Glutamatergic neuron (in vitro differentiated cells): ENCODE data around the gene SFXN1. TPM values are rescaled to one million over a fixed set of nuclear protein-coding genes. Genes with fewer than 3 reads are reported as not detected.

Source experiments
- DNase-seq: peaks from one replicate; pipeline ENCODE4 v3.0.0; 2022
- H3K27ac Mint-ChIP-seq: one replicate; pipeline ENCODE4 v1.8.0; 2020; ENCODE audit warnings: mild to moderate bottlenecking, mixed read lengths, inconsistent platforms; ENCODE audit not compliant: unreplicated experiment
- H3K27me3 Mint-ChIP-seq: one replicate; pipeline ENCODE4 v1.8.0; 2020; ENCODE audit warnings: mild to moderate bottlenecking, moderate library complexity, mixed read lengths, inconsistent platforms; ENCODE audit not compliant: unreplicated experiment
- H3K36me3 Mint-ChIP-seq: one replicate; pipeline ENCODE4 v1.8.0; 2020; ENCODE audit warnings: mild to moderate bottlenecking, mixed read lengths, inconsistent platforms; ENCODE audit not compliant: unreplicated experiment
- H3K4me1 Mint-ChIP-seq: one replicate; pipeline ENCODE4 v1.8.0; 2020; ENCODE audit warnings: mild to moderate bottlenecking, low read depth, mixed read lengths, inconsistent platforms; ENCODE audit not compliant: unreplicated experiment
- H3K4me3 Mint-ChIP-seq: one replicate; pipeline ENCODE4 v1.8.0; 2020; ENCODE audit warnings: mild to moderate bottlenecking, mixed read lengths, inconsistent platforms; ENCODE audit not compliant: unreplicated experiment
- H3K9me3 Mint-ChIP-seq: one replicate; pipeline ENCODE4 v1.8.0; 2020; ENCODE audit warnings: mild to moderate bottlenecking, moderate library complexity, mixed read lengths, inconsistent platforms; ENCODE audit not compliant: unreplicated experiment
- total RNA-seq: library from RNA; stranded (reverse); fragmentation: NEBNext Ultra II Directional; extraction: Animal tissue kit (Norgen Biotek cat#: 25700); gene quantifications from one replicate; pipeline ENCODE4 v1.2.1, GENCODE V29; 2021; ENCODE audit not compliant: unreplicated experiment
- TF ChIP-seq, protein P1 (sequence below): fragments of 200-600 bp; sonication (generic); IDR thresholded peaks from one replicate; pipeline ENCODE4 v1.5.0; 2021; ENCODE audit not compliant: partially characterized antibody, unreplicated experiment

Gene SFXN1
- total RNA-seq, 1 donor from 2014 or later = 67.7 TPM

DNA sequence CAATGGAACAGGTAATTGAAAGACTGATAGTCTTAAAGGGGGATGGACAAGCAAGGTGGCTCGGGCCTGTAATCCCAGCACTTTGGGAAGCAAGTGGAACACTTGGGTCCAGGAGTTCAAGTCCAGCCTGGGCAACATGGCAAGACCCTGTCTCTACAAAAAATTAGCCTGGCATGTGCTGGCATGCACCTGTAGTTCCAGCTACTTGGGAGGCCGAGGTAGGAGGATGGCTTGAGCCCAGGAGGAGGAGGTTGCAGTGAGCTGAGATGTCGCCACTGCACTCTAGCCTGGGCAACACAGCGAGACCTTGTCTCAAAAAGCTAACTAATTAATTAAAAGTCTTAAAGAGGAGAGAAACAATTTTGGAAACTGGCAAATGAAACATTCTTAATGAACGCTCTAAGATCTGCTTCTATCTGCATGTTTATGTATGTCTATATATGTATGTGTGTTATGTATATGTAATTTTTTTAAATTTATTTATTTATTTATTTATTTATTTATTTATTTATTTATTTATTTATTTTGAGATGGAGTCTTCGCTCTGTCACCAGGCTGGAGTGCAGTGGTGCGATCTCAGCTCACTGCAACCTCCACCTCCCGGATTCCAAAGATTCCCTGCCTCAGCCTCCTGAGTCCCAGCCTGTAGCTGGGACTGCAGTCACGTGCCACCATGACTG lies 80.6 kb downstream of the SFXN1 start:
- Mint-ChIP-seq H3K4me1 (peaks cover 3% of the 10 kb centered on the region), H3K27me3 (no peaks in the 10 kb centered on the region), H3K4me3 (no peak overlapping the region), H3K36me3 (no peaks in the 10 kb centered on the region), H3K9me3 (peaks cover under 1% of the 10 kb centered on the region), H3K27ac (no peak overlapping the region)
- TF ChIP-seq, protein P1, sequence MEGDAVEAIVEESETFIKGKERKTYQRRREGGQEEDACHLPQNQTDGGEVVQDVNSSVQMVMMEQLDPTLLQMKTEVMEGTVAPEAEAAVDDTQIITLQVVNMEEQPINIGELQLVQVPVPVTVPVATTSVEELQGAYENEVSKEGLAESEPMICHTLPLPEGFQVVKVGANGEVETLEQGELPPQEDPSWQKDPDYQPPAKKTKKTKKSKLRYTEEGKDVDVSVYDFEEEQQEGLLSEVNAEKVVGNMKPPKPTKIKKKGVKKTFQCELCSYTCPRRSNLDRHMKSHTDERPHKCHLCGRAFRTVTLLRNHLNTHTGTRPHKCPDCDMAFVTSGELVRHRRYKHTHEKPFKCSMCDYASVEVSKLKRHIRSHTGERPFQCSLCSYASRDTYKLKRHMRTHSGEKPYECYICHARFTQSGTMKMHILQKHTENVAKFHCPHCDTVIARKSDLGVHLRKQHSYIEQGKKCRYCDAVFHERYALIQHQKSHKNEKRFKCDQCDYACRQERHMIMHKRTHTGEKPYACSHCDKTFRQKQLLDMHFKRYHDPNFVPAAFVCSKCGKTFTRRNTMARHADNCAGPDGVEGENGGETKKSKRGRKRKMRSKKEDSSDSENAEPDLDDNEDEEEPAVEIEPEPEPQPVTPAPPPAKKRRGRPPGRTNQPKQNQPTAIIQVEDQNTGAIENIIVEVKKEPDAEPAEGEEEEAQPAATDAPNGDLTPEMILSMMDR = no peak
- DNase-seq = no peak

GRCh38 chr5:175560011-175560410 lies 81.7 kb downstream of the SFXN1 start:
- DNase-seq = no peak
- H3K9me3 Mint-ChIP-seq = no peaks in the 10 kb centered on the region
- no peak overlapping the region for H3K4me3 Mint-ChIP-seq
- TF ChIP-seq, protein P1 = no peak
- H3K27ac Mint-ChIP-seq = no peak overlapping the region
- no peaks in the 10 kb centered on the region for H3K36me3 Mint-ChIP-seq
- peaks cover 3% of the 10 kb centered on the region for H3K4me1 Mint-ChIP-seq
- H3K27me3 Mint-ChIP-seq = no peaks in the 10 kb centered on the region

- Mint-ChIP-seq H3K36me3 (no peaks in the 10 kb centered on the region), H3K27ac (no peak overlapping the region), H3K9me3 (no peaks in the 10 kb centered on the region), H3K4me3 (no peak overlapping the region), H3K27me3 (no peaks in the 10 kb centered on the region), H3K4me1 (peaks cover 3% of the 10 kb centered on the region)
- TF ChIP-seq, protein P1 = no peak
- no peak for DNase-seq
Measured at GRCh38 chr5:175561085-175561484, 82.7 kb downstream of the SFXN1 start.

DNA sequence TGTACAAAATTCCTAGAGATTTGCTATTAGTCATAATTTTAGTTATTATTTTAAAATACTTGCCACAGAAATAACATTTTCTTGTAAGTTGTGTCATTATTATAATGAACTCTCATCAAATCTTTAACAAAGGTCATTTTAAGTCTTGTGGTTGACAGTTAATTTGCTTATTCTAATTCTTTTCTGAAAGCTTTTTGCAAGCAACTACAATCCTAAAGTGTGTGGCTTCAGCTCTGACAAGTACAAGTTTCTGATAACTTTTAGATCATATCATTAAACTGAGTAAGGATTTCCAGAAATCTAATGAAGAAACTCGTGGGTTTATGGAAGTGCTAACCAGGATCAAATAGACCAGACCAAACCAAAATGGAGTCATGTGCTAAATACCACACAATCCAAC lies 86.4 kb downstream of the SFXN1 start:
- H3K27ac Mint-ChIP-seq = no peak overlapping the region
- no peaks in the 10 kb centered on the region for H3K27me3 Mint-ChIP-seq
- peaks cover 4% of the 10 kb centered on the region for H3K4me1 Mint-ChIP-seq
- no peak for DNase-seq
- TF ChIP-seq, protein P1 = no peak
- no peak overlapping the region for H3K4me3 Mint-ChIP-seq
- H3K36me3 Mint-ChIP-seq = peaks cover under 1% of the 10 kb centered on the region
- peaks cover 2% of the 10 kb centered on the region for H3K9me3 Mint-ChIP-seq

DNA sequence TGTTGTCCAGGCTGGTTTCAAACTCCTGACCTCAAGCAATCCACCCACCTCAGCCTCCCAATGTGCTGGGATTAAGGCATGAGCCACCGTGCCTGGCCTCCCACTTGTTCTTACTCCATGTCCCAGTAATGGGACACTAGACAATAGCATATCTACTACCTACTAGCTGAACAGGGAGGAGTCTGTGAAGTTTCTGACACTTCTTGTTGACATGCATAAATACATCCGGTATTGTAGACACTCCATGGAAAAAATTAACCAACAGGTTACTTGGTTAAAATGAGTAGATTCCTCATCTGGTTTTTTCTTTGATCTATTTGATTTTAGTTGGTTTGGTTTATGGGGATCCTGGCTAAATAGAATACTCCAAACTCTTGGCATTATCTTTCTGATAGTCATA lies 88.3 kb downstream of the SFXN1 start:
- Mint-ChIP-seq H3K36me3 (peaks cover 9% of the 10 kb centered on the region), H3K4me3 (no peak overlapping the region), H3K9me3 (peaks cover 2% of the 10 kb centered on the region), H3K27me3 (no peaks in the 10 kb centered on the region), H3K27ac (no peak overlapping the region), H3K4me1 (peaks cover 4% of the 10 kb centered on the region)
- TF ChIP-seq, protein P1 = no peak
- no peak for DNase-seq
